ENCODE results near the gene MED23.
"Not testable (repeated sequence)": the region's sequence is repeated elsewhere in the genome, so short reads cannot be mapped to it uniquely, and the experiment has no call there.

MED23 gene

GRCh38 chr6:131568726-131569125 lies 59.3 kb downstream of the MED23 start:
- peaks cover 7% of the 10 kb centered on the region for H3K4me1 Mint-ChIP-seq (ENCODE audit: low read depth)
- H3K27me3 Mint-ChIP-seq: no peaks in the 10 kb centered on the region
- H3K36me3 Mint-ChIP-seq (ENCODE audit: low read depth): peaks cover 15% of the 10 kb centered on the region
- DNase-seq: no peak
- H3K27ac Mint-ChIP-seq: no peak overlapping the region
- H3K9me3 Mint-ChIP-seq: no peaks in the 10 kb centered on the region
- H3K4me3 Mint-ChIP-seq: no peak overlapping the region

- Mint-ChIP-seq H3K4me1 (ENCODE audit: low read depth) (peaks cover 7% of the 10 kb centered on the region), H3K9me3 (no peaks in the 10 kb centered on the region), H3K27me3 (no peaks in the 10 kb centered on the region), H3K4me3 (no peak overlapping the region), H3K27ac (no peak overlapping the region), H3K36me3 (ENCODE audit: low read depth) (peaks cover 2% of the 10 kb centered on the region)
- no peak for DNase-seq
Observed at GRCh38 chr6:131565056-131565455, 63.0 kb downstream of the MED23 start.

- peaks cover 2% of the 10 kb centered on the region for H3K36me3 Mint-ChIP-seq (ENCODE audit: low read depth)
- no peaks in the 10 kb centered on the region for H3K27me3 Mint-ChIP-seq
- no peaks in the 10 kb centered on the region for H3K4me1 Mint-ChIP-seq (ENCODE audit: low read depth)
- no peak for DNase-seq
- H3K27ac Mint-ChIP-seq: no peak overlapping the region
- H3K9me3 Mint-ChIP-seq: no peaks in the 10 kb centered on the region
- H3K4me3 Mint-ChIP-seq: no peak overlapping the region
Observed at GRCh38 chr6:131561925-131562707, 65.9 kb downstream of the MED23 start.

GRCh38 chr6:131558922-131559321 lies 69.1 kb downstream of the MED23 start:
- H3K36me3 Mint-ChIP-seq (ENCODE audit: low read depth): no peaks in the 10 kb centered on the region
- DNase-seq: no peak
- no peak overlapping the region for H3K4me3 Mint-ChIP-seq
- H3K4me1 Mint-ChIP-seq (ENCODE audit: low read depth): no peaks in the 10 kb centered on the region
- no peak overlapping the region for H3K27ac Mint-ChIP-seq
- H3K27me3 Mint-ChIP-seq: no peaks in the 10 kb centered on the region
- H3K9me3 Mint-ChIP-seq: no peaks in the 10 kb centered on the region

GRCh38 chr6:131555992-131556391 lies 72.0 kb downstream of the MED23 start:
- Mint-ChIP-seq H3K4me3 (no peak overlapping the region), H3K4me1 (ENCODE audit: low read depth) (no peaks in the 10 kb centered on the region), H3K36me3 (ENCODE audit: low read depth) (no peaks in the 10 kb centered on the region), H3K9me3 (no peaks in the 10 kb centered on the region), H3K27ac (no peak overlapping the region), H3K27me3 (no peaks in the 10 kb centered on the region)
- no peak for DNase-seq

GRCh38 chr6:131552572-131552971 lies 75.5 kb downstream of the MED23 start:
- H3K27ac Mint-ChIP-seq: no peak overlapping the region
- H3K27me3 Mint-ChIP-seq: no peaks in the 10 kb centered on the region
- DNase-seq: no peak
- no peaks in the 10 kb centered on the region for H3K36me3 Mint-ChIP-seq (ENCODE audit: low read depth)
- no peak overlapping the region for H3K4me3 Mint-ChIP-seq
- no peaks in the 10 kb centered on the region for H3K9me3 Mint-ChIP-seq
- no peaks in the 10 kb centered on the region for H3K4me1 Mint-ChIP-seq (ENCODE audit: low read depth)

GRCh38 chr6:131551902-131552301 lies 76.1 kb downstream of the MED23 start:
- no peak for DNase-seq
- Mint-ChIP-seq H3K27ac (no peak overlapping the region), H3K36me3 (ENCODE audit: low read depth) (no peaks in the 10 kb centered on the region), H3K4me1 (ENCODE audit: low read depth) (no peaks in the 10 kb centered on the region), H3K4me3 (no peak overlapping the region), H3K27me3 (no peaks in the 10 kb centered on the region), H3K9me3 (no peaks in the 10 kb centered on the region)

- Mint-ChIP-seq H3K9me3 (no peaks in the 10 kb centered on the region), H3K27me3 (no peaks in the 10 kb centered on the region), H3K4me3 (no peak overlapping the region), H3K27ac (no peak overlapping the region), H3K36me3 (ENCODE audit: low read depth) (no peaks in the 10 kb centered on the region), H3K4me1 (ENCODE audit: low read depth) (no peaks in the 10 kb centered on the region)
- no peak for DNase-seq
Observed at GRCh38 chr6:131549811-131550210, 78.2 kb downstream of the MED23 start.

- no peaks in the 10 kb centered on the region for H3K36me3 Mint-ChIP-seq (ENCODE audit: low read depth)
- H3K4me1 Mint-ChIP-seq (ENCODE audit: low read depth): no peaks in the 10 kb centered on the region
Observed at GRCh38 chr6:131548441-131548840, 79.6 kb downstream of the MED23 start.

GRCh38 chr6:131547488-131547887 lies 80.6 kb downstream of the MED23 start:
- DNase-seq: no peak
- no peak overlapping the region for H3K27ac Mint-ChIP-seq
- no peaks in the 10 kb centered on the region for H3K9me3 Mint-ChIP-seq
- H3K4me3 Mint-ChIP-seq: no peak overlapping the region
- H3K36me3 Mint-ChIP-seq (ENCODE audit: low read depth): no peaks in the 10 kb centered on the region
- no peaks in the 10 kb centered on the region for H3K27me3 Mint-ChIP-seq
- H3K4me1 Mint-ChIP-seq (ENCODE audit: low read depth): no peaks in the 10 kb centered on the region

More at GRCh38 chr6:131548441-131548840, 79.6 kb downstream of the MED23 start:
- Mint-ChIP-seq H3K27ac (no peak overlapping the region), H3K9me3 (no peaks in the 10 kb centered on the region), H3K27me3 (no peaks in the 10 kb centered on the region), H3K4me3 (no peak overlapping the region)
- no peak for DNase-seq

GRCh38 chr6:131545317-131545716 lies 82.7 kb downstream of the MED23 start:
- Mint-ChIP-seq H3K4me1 (ENCODE audit: low read depth) (no peaks in the 10 kb centered on the region), H3K27ac (no peak overlapping the region), H3K36me3 (ENCODE audit: low read depth) (no peaks in the 10 kb centered on the region), H3K9me3 (no peaks in the 10 kb centered on the region), H3K27me3 (no peaks in the 10 kb centered on the region), H3K4me3 (no peak overlapping the region)
- no peak for DNase-seq

- DNase-seq; H3K4me1 Mint-ChIP-seq (ENCODE audit: low read depth); H3K27ac Mint-ChIP-seq; H3K36me3 Mint-ChIP-seq (ENCODE audit: low read depth); H3K27me3 Mint-ChIP-seq; H3K9me3 Mint-ChIP-seq; H3K4me3 Mint-ChIP-seq: not testable (repeated sequence)
Observed at GRCh38 chr6:131538615-131539014, 89.4 kb downstream of the MED23 start.

GRCh38 chr6:131532580-131533039 lies 95.4 kb downstream of the MED23 start:
- Mint-ChIP-seq H3K36me3 (ENCODE audit: low read depth) (no peaks in the 10 kb centered on the region), H3K27me3 (no peaks in the 10 kb centered on the region), H3K4me3 (peak overlapping the region; percentile 27), H3K27ac (peak overlapping the region; percentile 88), H3K4me1 (ENCODE audit: low read depth) (peaks cover 54% of the 10 kb centered on the region), H3K9me3 (no peaks in the 10 kb centered on the region)
- peak; percentile 63 for DNase-seq

- H3K4me1 Mint-ChIP-seq (ENCODE audit: low read depth): peaks cover 58% of the 10 kb centered on the region
- not testable (repeated sequence) for H3K9me3 Mint-ChIP-seq; H3K36me3 Mint-ChIP-seq (ENCODE audit: low read depth); DNase-seq; H3K27ac Mint-ChIP-seq; H3K27me3 Mint-ChIP-seq; H3K4me3 Mint-ChIP-seq
Observed at GRCh38 chr6:131531681-131532080, 96.4 kb downstream of the MED23 start.

GRCh38 chr6:131530936-131531335 lies 97.1 kb downstream of the MED23 start:
- not testable (repeated sequence) for H3K4me3 Mint-ChIP-seq; H3K27ac Mint-ChIP-seq; H3K36me3 Mint-ChIP-seq (ENCODE audit: low read depth); H3K9me3 Mint-ChIP-seq; DNase-seq; H3K27me3 Mint-ChIP-seq
- peaks cover 59% of the 10 kb centered on the region for H3K4me1 Mint-ChIP-seq (ENCODE audit: low read depth)
